Measurements from ENCODE around the gene TRIM44.

DNA sequence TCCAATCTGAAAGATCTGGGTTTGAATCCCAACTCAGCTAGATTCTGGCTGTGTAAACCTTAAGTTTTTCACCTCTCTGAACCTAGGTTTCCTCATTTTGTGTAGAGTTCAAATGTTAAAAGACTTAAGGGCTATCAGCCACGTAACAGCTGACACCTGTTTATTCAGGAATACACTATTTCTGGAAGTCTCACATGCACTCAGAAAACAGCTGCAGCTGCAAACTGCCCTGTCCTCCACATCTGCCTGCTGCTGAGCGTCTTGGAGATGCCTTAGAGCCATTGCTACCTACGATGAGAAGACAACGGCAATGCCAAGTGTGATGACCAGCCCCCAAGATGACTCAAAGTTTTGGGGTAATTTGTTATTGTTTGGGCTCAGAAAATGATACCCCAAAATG, 6.7 kb upstream of the TRIM44 start:
- TF ChIP-seq, protein P1, sequence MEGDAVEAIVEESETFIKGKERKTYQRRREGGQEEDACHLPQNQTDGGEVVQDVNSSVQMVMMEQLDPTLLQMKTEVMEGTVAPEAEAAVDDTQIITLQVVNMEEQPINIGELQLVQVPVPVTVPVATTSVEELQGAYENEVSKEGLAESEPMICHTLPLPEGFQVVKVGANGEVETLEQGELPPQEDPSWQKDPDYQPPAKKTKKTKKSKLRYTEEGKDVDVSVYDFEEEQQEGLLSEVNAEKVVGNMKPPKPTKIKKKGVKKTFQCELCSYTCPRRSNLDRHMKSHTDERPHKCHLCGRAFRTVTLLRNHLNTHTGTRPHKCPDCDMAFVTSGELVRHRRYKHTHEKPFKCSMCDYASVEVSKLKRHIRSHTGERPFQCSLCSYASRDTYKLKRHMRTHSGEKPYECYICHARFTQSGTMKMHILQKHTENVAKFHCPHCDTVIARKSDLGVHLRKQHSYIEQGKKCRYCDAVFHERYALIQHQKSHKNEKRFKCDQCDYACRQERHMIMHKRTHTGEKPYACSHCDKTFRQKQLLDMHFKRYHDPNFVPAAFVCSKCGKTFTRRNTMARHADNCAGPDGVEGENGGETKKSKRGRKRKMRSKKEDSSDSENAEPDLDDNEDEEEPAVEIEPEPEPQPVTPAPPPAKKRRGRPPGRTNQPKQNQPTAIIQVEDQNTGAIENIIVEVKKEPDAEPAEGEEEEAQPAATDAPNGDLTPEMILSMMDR (conservative IDR thresholded peaks at IDR 0.05 in 1 of 2, IDR thresholded peaks at IDR 0.05 in 1 of 2; ENCODE audit: extremely low read depth in 1 of 2, insufficient read depth in 1 of 2, low read depth in 1 of 2, low read length in 2 of 2), result no peak
- TF ChIP-seq EZH2 (IDR thresholded peaks at IDR 0.05; ENCODE audit: borderline replicate concordance, low read length), result no peak
